Progenitor cell of endocrine pancreas (in vitro differentiated cells): ENCODE measurements around the gene NHERF2. TPM values are rescaled to one million over a fixed set of nuclear protein-coding genes. Genes with fewer than 3 reads are reported as not detected.

ENCODE experiments used
- DNase-seq: peaks from one replicate; pipeline ENCODE4 v3.0.0; 2021; ENCODE audit warnings: low spot score; ENCODE audit not compliant: unreplicated experiment
- H3K27ac Mint-ChIP-seq: 2 replicates; pipeline ENCODE4 v1.8.0; 2021; ENCODE audit warnings: mild to moderate bottlenecking, moderate library complexity, mixed read lengths
- H3K27me3 Mint-ChIP-seq: 2 replicates; pipeline ENCODE4 v1.8.0; 2021; ENCODE audit warnings: mixed read lengths
- H3K36me3 Mint-ChIP-seq: 2 replicates; pipeline ENCODE4 v1.8.0; 2022; ENCODE audit warnings: mixed read lengths; ENCODE audit not compliant: insufficient read depth
- H3K4me1 Mint-ChIP-seq: 2 replicates; pipeline ENCODE4 v1.8.0; 2021; ENCODE audit warnings: low read depth, mixed read lengths
- H3K4me3 Mint-ChIP-seq: 2 replicates; pipeline ENCODE4 v1.8.0; 2021; ENCODE audit warnings: low read depth, mild to moderate bottlenecking, moderate library complexity, mixed read lengths
- H3K9me3 Mint-ChIP-seq: 2 replicates; pipeline ENCODE4 v1.8.0; 2021; ENCODE audit warnings: low read depth, mixed read lengths
- CTCF ChIP-seq: fragments of 200-600 bp; sonication (generic); IDR thresholded peaks from one replicate; pipeline ENCODE4 v1.5.0; 2021; ENCODE audit warnings: antibody characterized with exemption, mild to moderate bottlenecking; ENCODE audit not compliant: unreplicated experiment
- total RNA-seq: library from RNA; stranded (reverse); gene quantifications from 2 replicates; pipeline ENCODE4 v1.2.1, GENCODE V29; 2021

NHERF2 gene
- total RNA-seq, 1 donor from 2014 or later: 8.4 TPM

- Mint-ChIP-seq H3K9me3 (no peaks in the 10 kb centered on the region), H3K36me3 (peaks cover 10% of the 10 kb centered on the region), H3K4me1 (no peaks in the 10 kb centered on the region), H3K4me3 (no peak overlapping the region), H3K27me3 (no peaks in the 10 kb centered on the region), H3K27ac (no peak overlapping the region)
- DNase-seq: no peak
- no peak for TF ChIP-seq CTCF
Observed at GRCh38 chr16:2062801-2063200, 36.1 kb downstream of the NHERF2 start.

DNA sequence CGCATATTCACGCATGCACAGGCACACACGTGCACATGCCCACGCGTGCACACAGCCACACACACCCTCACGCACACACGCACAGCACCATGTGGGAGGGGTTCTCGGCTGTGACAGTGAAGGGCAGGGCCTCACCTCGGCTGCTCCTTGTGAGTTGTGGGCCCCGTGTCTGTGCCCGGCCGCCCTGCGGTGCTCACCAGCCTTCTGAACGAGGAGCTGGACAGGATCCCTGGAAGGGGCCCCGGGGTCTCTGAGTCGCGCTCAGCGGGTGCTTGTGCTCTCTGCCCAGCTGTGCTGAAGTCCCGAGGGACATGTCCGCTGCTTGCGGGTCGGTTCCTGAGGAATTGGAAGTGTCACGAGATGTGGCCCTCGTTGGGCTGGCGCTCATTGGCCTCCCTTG lies 37.2 kb downstream of the NHERF2 start:
- Mint-ChIP-seq H3K27me3 (no peaks in the 10 kb centered on the region), H3K36me3 (peaks cover 8% of the 10 kb centered on the region)

DNA sequence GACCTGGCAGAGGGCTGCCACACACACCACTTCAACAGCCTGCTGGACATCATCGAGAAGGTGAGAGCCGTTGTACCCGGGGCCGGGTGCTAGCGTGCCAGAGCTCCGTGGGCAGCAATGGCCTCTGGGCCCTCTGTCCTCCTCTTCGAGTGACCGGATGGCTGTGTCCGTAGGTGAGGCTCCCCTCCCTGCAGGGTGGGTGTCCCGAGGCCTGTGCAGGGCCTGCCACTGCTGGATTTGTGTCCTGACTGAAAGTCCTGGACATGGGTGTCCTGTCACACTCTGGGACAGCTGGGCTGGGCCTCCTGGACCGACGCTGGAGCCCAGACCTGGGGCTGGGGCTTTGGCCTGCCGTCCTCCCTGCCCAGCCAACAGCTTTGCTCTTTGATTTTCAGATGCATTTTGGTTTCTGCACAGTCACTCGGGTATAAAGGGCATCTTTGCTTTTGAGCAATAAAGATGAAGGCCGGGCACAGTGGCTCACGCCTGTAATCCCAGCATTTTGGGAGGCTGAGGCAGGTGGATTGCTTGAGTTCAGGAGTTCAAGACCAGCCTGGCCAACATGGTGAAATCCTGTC lies 37.8 kb downstream of the NHERF2 start:
- H3K27me3 Mint-ChIP-seq: no peaks in the 10 kb centered on the region
- no peak for TF ChIP-seq CTCF
- no peak overlapping the region for H3K4me3 Mint-ChIP-seq
- H3K36me3 Mint-ChIP-seq: peaks cover 10% of the 10 kb centered on the region
- DNase-seq: no peak
- H3K4me1 Mint-ChIP-seq: no peaks in the 10 kb centered on the region
- no peaks in the 10 kb centered on the region for H3K9me3 Mint-ChIP-seq
- H3K27ac Mint-ChIP-seq: no peak overlapping the region

More for the DNA sequence above, 37.2 kb downstream of the NHERF2 start:
- Mint-ChIP-seq H3K27ac (no peak overlapping the region), H3K4me1 (no peaks in the 10 kb centered on the region), H3K4me3 (no peak overlapping the region), H3K9me3 (no peaks in the 10 kb centered on the region)
- no peak for TF ChIP-seq CTCF
- DNase-seq: no peak

GRCh38 chr16:2066139-2066538 lies 39.4 kb downstream of the NHERF2 start:
- no peak for DNase-seq
- no peak for TF ChIP-seq CTCF
- no peak overlapping the region for H3K27ac Mint-ChIP-seq
- no peak overlapping the region for H3K4me3 Mint-ChIP-seq
- H3K27me3 Mint-ChIP-seq: no peaks in the 10 kb centered on the region
- H3K9me3 Mint-ChIP-seq: no peaks in the 10 kb centered on the region
- no peaks in the 10 kb centered on the region for H3K4me1 Mint-ChIP-seq
- H3K36me3 Mint-ChIP-seq: peaks cover 13% of the 10 kb centered on the region

DNA sequence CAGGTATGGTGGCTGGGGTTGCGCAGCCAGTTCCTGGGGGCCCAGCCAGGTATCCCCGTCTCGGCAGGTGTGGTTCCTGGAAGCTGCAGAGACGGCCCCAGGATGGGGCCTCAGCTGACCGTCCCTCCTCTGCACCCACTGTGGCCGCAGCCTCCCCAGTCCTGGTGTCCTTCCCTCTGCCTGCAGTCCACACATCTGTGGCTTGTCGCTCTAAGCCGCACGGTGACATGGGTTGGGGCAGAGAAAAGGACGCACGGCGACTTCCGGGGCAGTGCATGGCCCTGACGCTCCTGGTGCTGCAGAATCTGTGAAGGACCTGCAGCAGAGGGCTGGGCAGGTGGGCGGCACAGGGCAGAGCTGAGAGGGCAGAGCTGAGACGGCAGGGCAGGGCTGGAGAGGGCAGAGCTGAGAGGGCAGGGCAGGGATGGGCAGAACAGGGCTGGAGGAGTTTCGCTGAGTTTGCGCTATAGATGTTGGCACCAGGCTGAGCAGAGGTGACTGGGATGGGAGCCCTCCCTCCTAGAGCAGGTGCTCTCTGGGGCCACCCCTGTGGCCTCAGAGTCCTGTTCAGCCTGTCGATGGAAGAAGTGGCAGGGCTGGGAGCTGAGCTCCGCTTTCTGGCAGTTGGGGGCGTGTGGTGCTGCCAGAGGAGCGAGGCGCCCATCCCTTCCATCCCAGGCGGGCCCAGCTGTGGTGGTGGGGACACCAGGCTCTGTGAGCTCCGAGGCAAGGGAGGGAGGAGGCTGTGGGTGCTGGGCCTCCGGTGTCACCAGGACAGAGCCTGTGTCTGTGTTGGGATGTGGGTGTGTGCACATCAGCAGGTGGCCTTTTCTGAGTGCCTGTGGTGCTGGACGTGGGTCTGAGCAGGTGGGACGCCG lies 44.1 kb downstream of the NHERF2 start:
- no peak for DNase-seq
- no peak for TF ChIP-seq CTCF
- Mint-ChIP-seq H3K27me3 (no peaks in the 10 kb centered on the region), H3K4me1 (no peaks in the 10 kb centered on the region), H3K4me3 (no peak overlapping the region), H3K36me3 (peaks cover 16% of the 10 kb centered on the region), H3K9me3 (no peaks in the 10 kb centered on the region), H3K27ac (no peak overlapping the region)
